ENCODE measurements around the gene KPNA5.

KPNA5 gene

GRCh38 chr6:116648156-116648555 lies 32.9 kb upstream of the KPNA5 start:
- no peak overlapping the region for H3K4me3 ChIP-seq (ENCODE audit: low read length)
- H3K79me2 ChIP-seq (ENCODE audit: control insufficient read depth, low read length): peaks cover 2% of the 10 kb centered on the region; the same call in 1 of the 2 replicates
- H3K9me3 ChIP-seq (ENCODE audit: control insufficient read depth, insufficient read depth, low read length): no peaks in the 10 kb centered on the region
- TF ChIP-seq EZH2phosphoT487 (IDR thresholded peaks at IDR 0.05; ENCODE audit: borderline replicate concordance, low read length): no peak
- TF ChIP-seq, protein P1, sequence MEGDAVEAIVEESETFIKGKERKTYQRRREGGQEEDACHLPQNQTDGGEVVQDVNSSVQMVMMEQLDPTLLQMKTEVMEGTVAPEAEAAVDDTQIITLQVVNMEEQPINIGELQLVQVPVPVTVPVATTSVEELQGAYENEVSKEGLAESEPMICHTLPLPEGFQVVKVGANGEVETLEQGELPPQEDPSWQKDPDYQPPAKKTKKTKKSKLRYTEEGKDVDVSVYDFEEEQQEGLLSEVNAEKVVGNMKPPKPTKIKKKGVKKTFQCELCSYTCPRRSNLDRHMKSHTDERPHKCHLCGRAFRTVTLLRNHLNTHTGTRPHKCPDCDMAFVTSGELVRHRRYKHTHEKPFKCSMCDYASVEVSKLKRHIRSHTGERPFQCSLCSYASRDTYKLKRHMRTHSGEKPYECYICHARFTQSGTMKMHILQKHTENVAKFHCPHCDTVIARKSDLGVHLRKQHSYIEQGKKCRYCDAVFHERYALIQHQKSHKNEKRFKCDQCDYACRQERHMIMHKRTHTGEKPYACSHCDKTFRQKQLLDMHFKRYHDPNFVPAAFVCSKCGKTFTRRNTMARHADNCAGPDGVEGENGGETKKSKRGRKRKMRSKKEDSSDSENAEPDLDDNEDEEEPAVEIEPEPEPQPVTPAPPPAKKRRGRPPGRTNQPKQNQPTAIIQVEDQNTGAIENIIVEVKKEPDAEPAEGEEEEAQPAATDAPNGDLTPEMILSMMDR (IDR thresholded peaks at IDR 0.05; ENCODE audit: low read depth, low read length, poor library complexity, severe bottlenecking): no peak
- no peaks in the 10 kb centered on the region for H3K4me1 ChIP-seq (ENCODE audit: control insufficient read depth, low read length)
- peaks cover 15% of the 10 kb centered on the region; the same call in 1 of the 2 replicates for H3F3A ChIP-seq (ENCODE audit: control insufficient read depth, insufficient read depth)
- H3K4me2 ChIP-seq (ENCODE audit: low read length): no peak overlapping the region
- no peaks in the 10 kb centered on the region for H4K20me1 ChIP-seq (ENCODE audit: control insufficient read depth, insufficient read depth, low read depth, low read length)
- peaks cover 55% of the 10 kb centered on the region for H3K36me3 ChIP-seq (ENCODE audit: control insufficient read depth, low read length)
- H3K9me2 ChIP-seq (replicated peaks; ENCODE audit: control insufficient read depth, low read length): no peaks in the 10 kb centered on the region
- no peak overlapping the region for H3K27ac ChIP-seq (ENCODE audit: low read depth, low read length)
- H3K27me3 ChIP-seq (ENCODE audit: control insufficient read depth, low read length): no peaks in the 10 kb centered on the region

- peaks cover 59% of the 10 kb centered on the region for H3K36me3 ChIP-seq (ENCODE audit: control insufficient read depth, low read length)
These were observed 31.9 kb upstream of the KPNA5 start for GRCh38 chr6:116649129-116649528.

DNA sequence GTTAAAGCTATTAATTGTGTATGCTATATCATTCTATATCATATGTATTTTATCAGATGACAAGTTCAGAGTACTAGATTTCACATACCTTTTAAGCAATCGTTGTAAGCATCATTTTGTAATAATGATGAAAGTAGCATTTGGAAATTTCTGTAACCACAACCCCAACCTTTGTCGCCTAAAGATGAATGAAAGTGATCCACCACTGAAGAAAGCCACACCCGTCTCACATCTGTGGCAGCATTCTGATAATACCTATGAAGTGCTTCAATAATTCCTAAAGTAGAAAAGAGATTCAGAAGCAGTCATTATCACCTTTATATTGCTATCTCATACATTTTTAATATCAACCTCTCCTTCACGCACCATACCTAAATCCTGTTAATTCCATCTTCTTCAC lies 29.1 kb upstream of the KPNA5 start:
- no peak for TF ChIP-seq EZH2phosphoT487 (IDR thresholded peaks at IDR 0.05; ENCODE audit: borderline replicate concordance, low read length)
- TF ChIP-seq, protein P1 (IDR thresholded peaks at IDR 0.05; ENCODE audit: low read depth, low read length, poor library complexity, severe bottlenecking): no peak
- H3K4me1 ChIP-seq (ENCODE audit: control insufficient read depth, low read length): no peaks in the 10 kb centered on the region
- no peaks in the 10 kb centered on the region for H3K79me2 ChIP-seq (ENCODE audit: control insufficient read depth, low read length)
- H3K4me3 ChIP-seq (ENCODE audit: low read length): no peak overlapping the region
- H3K4me2 ChIP-seq (ENCODE audit: low read length): no peak overlapping the region
- H3K9me3 ChIP-seq (ENCODE audit: control insufficient read depth, insufficient read depth, low read length): no peaks in the 10 kb centered on the region
- H3K27me3 ChIP-seq (ENCODE audit: control insufficient read depth, low read length): no peaks in the 10 kb centered on the region
- H4K20me1 ChIP-seq (ENCODE audit: control insufficient read depth, insufficient read depth, low read depth, low read length): no peaks in the 10 kb centered on the region
- no peak overlapping the region for H3K27ac ChIP-seq (ENCODE audit: low read depth, low read length)
- peaks cover 60% of the 10 kb centered on the region for H3K36me3 ChIP-seq (ENCODE audit: control insufficient read depth, low read length)
- peaks cover 15% of the 10 kb centered on the region; the same call in 1 of the 2 replicates for H3F3A ChIP-seq (ENCODE audit: control insufficient read depth, insufficient read depth)
- no peaks in the 10 kb centered on the region for H3K9me2 ChIP-seq (replicated peaks; ENCODE audit: control insufficient read depth, low read length)

More at GRCh38 chr6:116649129-116649528, 31.9 kb upstream of the KPNA5 start:
- Histone ChIP-seq H3K9me3 (ENCODE audit: control insufficient read depth, insufficient read depth, low read length) (no peaks in the 10 kb centered on the region), H4K20me1 (ENCODE audit: control insufficient read depth, insufficient read depth, low read depth, low read length) (no peaks in the 10 kb centered on the region), H3F3A (ENCODE audit: control insufficient read depth, insufficient read depth) (peaks cover 15% of the 10 kb centered on the region; the same call in 1 of the 2 replicates), H3K79me2 (ENCODE audit: control insufficient read depth, low read length) (peaks cover 2% of the 10 kb centered on the region; the same call in 1 of the 2 replicates), H3K4me1 (ENCODE audit: control insufficient read depth, low read length) (no peaks in the 10 kb centered on the region), H3K4me3 (ENCODE audit: low read length) (no peak overlapping the region), H3K27me3 (ENCODE audit: control insufficient read depth, low read length) (no peaks in the 10 kb centered on the region), H3K4me2 (ENCODE audit: low read length) (no peak overlapping the region), H3K9me2 (replicated peaks; ENCODE audit: control insufficient read depth, low read length) (no peaks in the 10 kb centered on the region), H3K27ac (ENCODE audit: low read depth, low read length) (no peak overlapping the region)
- TF ChIP-seq, protein P1 (IDR thresholded peaks at IDR 0.05; ENCODE audit: low read depth, low read length, poor library complexity, severe bottlenecking): no peak
- TF ChIP-seq EZH2phosphoT487 (IDR thresholded peaks at IDR 0.05; ENCODE audit: borderline replicate concordance, low read length): no peak
